Measurements from ENCODE around the gene TPP2.
A peak's percentile ranks its signal among the peaks of the same experiment; 100 is the strongest.

Gene TPP2

GRCh38 chr13:102597029-102597961, 509 bp downstream of the TPP2 start:
- DNase-seq = peak; percentile 43

- no peak for DNase-seq
Observed at GRCh38 chr13:102598061-102598460, 1.3 kb downstream of the TPP2 start.

GRCh38 chr13:102599426-102600012, 2.7 kb downstream of the TPP2 start:
- no peak for DNase-seq

- no peak for DNase-seq
Observed at GRCh38 chr13:102606537-102607309, 9.9 kb downstream of the TPP2 start.

- DNase-seq = no peak
Observed at GRCh38 chr13:102608974-102609373, 12.2 kb downstream of the TPP2 start.

- DNase-seq = no peak
Observed at GRCh38 chr13:102609696-102610095, 12.9 kb downstream of the TPP2 start.

- no peak for DNase-seq
Observed at GRCh38 chr13:102610296-102610895, 13.6 kb downstream of the TPP2 start.

- no peak for DNase-seq
Observed at GRCh38 chr13:102617697-102618350, 21.0 kb downstream of the TPP2 start.

GRCh38 chr13:102620516-102620915, 23.7 kb downstream of the TPP2 start:
- no peak for DNase-seq

GRCh38 chr13:102626928-102627327, 30.1 kb downstream of the TPP2 start:
- no peak for DNase-seq

- DNase-seq = no peak
Observed at GRCh38 chr13:102628559-102628958, 31.8 kb downstream of the TPP2 start.

GRCh38 chr13:102631198-102631597, 34.4 kb downstream of the TPP2 start:
- no peak for DNase-seq

- DNase-seq = no peak
Observed at GRCh38 chr13:102638741-102639140, 42.0 kb downstream of the TPP2 start.

GRCh38 chr13:102642029-102642428, 45.2 kb downstream of the TPP2 start:
- DNase-seq = no peak

- DNase-seq = no peak
Observed at GRCh38 chr13:102642475-102642874, 45.7 kb downstream of the TPP2 start.

GRCh38 chr13:102643656-102644055, 46.9 kb downstream of the TPP2 start:
- no peak for DNase-seq

GRCh38 chr13:102645701-102646100, 48.9 kb downstream of the TPP2 start:
- no peak for DNase-seq

GRCh38 chr13:102648046-102648445, 51.3 kb downstream of the TPP2 start:
- DNase-seq = no peak

- no peak for DNase-seq
Observed at GRCh38 chr13:102650444-102650843, 53.7 kb downstream of the TPP2 start.

GRCh38 chr13:102651392-102651791, 54.6 kb downstream of the TPP2 start:
- no peak for DNase-seq

GRCh38 chr13:102651892-102652291, 55.1 kb downstream of the TPP2 start:
- DNase-seq = no peak

- no peak for DNase-seq
Observed at GRCh38 chr13:102654756-102655155, 58.0 kb downstream of the TPP2 start.

GRCh38 chr13:102657630-102658029, 60.8 kb downstream of the TPP2 start:
- no peak for DNase-seq

All from stimulated activated CD8-positive, alpha-beta memory T cell treated with anti-CD3 and anti-CD28 coated beads, Interleukin-4, amount 100 ng/mL, for 48 hours (primary cell).